ENCODE data around the gene SPPL2B.
"Not testable (repeated sequence)": the region's sequence is repeated elsewhere in the genome, so short reads cannot be mapped to it uniquely, and the experiment has no call there.

The SPPL2B gene, protein sequence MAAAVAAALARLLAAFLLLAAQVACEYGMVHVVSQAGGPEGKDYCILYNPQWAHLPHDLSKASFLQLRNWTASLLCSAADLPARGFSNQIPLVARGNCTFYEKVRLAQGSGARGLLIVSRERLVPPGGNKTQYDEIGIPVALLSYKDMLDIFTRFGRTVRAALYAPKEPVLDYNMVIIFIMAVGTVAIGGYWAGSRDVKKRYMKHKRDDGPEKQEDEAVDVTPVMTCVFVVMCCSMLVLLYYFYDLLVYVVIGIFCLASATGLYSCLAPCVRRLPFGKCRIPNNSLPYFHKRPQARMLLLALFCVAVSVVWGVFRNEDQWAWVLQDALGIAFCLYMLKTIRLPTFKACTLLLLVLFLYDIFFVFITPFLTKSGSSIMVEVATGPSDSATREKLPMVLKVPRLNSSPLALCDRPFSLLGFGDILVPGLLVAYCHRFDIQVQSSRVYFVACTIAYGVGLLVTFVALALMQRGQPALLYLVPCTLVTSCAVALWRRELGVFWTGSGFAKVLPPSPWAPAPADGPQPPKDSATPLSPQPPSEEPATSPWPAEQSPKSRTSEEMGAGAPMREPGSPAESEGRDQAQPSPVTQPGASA

DNA sequence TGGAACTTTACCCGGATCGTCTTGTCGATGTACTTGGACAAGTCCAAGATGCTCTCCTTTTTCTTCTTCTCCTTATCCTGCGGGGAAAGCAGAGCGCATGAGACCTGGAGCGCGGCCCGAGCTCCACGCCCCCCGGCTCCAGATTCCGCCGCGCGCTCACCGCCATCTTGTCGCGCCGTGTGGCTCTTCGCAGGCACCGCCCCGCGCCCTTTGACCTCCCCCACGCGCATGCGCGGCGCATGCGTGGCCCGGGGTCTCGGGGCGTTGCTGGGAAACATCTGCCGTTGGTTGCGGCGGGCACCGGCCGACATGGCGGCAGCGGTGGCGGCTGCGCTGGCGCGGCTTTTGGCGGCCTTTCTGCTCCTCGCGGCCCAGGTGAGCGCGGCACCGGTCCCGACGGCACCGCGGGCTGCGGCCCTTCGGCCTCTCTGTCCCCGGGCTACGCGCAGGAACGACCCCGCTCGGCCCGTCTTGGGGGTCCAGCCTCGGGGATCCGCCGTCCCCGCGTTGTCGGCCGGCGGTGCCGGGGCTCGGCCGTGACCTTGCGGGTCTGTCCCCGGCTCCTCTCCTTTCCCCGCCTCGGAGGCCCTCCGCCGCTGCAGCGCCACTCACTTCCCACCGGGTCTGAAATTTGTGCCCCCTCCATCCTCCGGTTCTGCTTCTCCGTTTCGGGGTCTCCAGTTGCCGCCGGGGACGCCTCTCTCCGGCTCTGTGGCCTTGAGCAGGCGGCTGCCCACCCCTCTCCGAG lies at the start of gene SPPL2B, which contains the start of gene LSM7:
Gene SPPL2B (plus strand): TSS at position 284 of the 748 bp plus-strand sequence. CDS start 26 bp downstream, at position 310.
Gene LSM7 (minus strand): TSS at position 186 of the 748 bp plus-strand sequence. CDS start 20 bp downstream, at position 166.
- TF ChIP-seq, protein P1, sequence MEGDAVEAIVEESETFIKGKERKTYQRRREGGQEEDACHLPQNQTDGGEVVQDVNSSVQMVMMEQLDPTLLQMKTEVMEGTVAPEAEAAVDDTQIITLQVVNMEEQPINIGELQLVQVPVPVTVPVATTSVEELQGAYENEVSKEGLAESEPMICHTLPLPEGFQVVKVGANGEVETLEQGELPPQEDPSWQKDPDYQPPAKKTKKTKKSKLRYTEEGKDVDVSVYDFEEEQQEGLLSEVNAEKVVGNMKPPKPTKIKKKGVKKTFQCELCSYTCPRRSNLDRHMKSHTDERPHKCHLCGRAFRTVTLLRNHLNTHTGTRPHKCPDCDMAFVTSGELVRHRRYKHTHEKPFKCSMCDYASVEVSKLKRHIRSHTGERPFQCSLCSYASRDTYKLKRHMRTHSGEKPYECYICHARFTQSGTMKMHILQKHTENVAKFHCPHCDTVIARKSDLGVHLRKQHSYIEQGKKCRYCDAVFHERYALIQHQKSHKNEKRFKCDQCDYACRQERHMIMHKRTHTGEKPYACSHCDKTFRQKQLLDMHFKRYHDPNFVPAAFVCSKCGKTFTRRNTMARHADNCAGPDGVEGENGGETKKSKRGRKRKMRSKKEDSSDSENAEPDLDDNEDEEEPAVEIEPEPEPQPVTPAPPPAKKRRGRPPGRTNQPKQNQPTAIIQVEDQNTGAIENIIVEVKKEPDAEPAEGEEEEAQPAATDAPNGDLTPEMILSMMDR (IDR thresholded peaks at IDR 0.05; ENCODE audit: extremely low read depth, missing control alignments): no peak
- DNase-seq (ENCODE audit: low spot score): peak; percentile 100

DNA sequence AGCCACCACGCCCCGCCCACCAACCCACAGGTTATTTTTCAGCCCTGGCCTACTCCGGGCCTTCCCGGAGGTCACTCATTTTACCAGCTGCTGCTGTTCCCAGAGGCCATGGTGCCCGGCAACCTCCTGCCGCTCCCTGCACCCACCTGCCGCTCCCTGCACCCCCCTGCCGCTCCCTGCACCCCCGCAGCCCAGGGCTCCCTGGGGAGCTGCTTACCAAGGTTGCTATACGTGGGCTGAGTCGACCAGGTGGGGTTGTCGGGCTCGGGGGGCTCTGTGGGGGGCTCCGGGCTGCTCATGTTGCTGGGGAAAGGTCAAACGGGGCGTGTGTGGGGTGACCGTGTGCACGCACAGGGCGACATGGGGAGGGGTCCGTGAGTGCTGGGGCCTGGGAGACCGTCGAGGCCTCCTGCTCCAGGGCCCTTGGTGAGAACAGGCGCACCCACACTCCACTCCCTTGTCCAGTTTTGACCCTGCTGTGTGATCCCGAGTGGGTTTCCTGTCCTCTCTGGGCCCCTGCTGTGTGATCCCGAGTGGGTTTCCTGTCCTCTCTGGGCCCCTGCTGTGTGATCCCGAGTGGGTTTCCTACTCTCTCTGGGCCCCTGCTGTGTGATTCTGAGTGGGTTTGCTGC lies 47.7 kb upstream of the SPPL2B start:
- TF ChIP-seq, protein P1 (IDR thresholded peaks at IDR 0.05; ENCODE audit: extremely low read depth, missing control alignments): no peak
- no peak for DNase-seq (ENCODE audit: low spot score)

DNA sequence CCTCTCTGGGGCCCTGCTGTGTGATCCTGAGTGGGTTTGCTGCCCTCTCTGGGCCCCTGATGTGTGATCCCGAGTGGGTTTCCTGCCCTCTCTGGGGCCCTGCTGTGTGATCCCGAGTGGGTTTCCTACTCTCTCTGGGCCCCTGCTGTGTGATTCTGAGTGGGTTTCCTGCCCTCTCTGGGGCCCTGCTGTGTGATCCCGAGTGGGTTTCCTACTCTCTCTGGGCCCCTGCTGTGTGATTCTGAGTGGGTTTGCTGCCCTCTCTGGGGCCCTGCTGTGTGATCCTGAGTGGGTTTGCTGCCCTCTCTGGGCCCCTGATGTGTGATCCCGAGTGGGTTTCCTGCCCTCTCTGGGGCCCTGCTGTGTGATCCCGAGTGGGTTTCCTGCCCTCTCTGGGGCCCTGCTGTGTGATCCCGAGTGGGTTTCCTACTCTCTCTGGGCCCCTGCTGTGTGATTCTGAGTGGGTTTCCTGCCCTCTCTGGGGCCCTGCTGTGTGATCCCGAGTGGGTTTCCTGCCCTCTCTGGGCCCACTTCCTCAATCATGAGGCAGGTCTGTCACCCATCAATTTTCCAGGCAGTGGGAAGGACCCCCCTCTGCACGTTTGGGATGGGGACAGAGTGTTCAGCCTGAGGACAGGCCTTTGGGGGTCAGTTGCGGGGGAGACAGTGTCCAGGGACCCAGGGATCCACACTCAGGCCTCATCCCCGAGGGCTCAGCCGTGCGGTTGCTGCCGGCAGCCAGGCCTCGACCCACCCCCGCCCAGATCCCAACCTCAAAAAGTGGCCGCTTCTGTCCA lies 47.0 kb upstream of the SPPL2B start:
- DNase-seq (ENCODE audit: low spot score): not testable (repeated sequence)

DNA sequence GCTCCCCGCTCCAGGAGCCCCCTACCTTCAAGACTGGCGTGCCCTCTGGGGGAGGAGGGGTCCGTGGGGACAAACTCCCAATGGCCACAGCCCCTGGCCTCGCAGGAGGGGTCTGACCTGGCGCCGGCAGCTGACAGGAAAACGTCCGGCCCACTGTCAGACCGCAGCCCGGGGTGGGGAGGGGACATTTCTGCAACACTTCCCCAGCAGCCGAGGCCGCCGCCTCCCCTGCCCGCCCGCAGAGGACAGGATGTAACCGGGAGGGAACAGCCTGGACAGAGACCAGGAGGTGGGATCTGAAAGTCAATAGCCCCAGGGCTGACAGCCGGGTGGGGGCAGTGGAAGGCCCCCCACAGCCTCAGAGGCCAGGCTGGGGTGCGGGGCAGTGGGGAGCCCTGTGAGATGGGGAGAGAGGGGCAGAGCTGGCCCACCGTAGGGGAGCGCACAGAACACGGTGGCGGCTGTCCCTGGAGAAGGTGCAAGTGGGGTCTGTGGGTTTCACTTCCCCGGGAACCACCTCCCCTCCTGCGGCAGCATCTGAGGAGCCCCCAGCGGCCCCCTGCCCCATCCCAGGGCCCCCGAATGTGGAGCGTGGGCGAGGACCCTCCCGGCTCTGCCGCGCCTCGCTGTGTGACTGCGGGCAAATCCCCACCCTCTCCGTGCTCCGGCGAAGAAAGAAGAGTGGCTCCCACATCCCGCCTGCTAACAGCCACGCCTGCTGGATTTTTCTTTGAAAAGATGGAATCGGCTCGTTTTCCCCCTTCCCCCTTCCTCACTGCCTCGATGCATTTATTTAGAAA lies 46.2 kb upstream of the SPPL2B start, which contains the start of gene PEAK3:
Gene PEAK3 (minus strand): TSS at position 114 of the 800 bp plus-strand sequence. CDS start 1,244 bp downstream, outside the sequence.
- peak; percentile 73 for DNase-seq (ENCODE audit: low spot score)
- TF ChIP-seq, protein P1 (IDR thresholded peaks at IDR 0.05; ENCODE audit: extremely low read depth, missing control alignments): no peak

DNA sequence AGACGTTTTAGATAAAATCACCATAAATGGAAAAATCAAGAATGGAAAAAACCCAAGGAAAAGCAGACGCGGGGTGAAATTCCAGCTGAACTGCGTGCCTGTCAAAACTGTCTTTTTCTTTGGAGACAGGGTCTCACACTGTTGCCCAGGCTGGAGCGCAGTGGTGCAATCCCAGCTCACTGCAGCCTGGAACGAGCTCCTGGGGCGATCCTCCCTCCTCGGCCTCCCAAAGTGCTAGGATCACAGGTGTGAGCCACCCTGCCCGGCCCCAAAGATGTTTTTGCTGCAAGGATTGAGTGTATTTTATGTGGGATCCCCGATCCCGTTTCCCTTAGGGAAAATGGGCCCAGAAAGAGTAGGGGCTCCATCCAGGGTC lies 45.6 kb upstream of the SPPL2B start:
- TF ChIP-seq, protein P1 (IDR thresholded peaks at IDR 0.05; ENCODE audit: extremely low read depth, missing control alignments): no peak
- no peak for DNase-seq (ENCODE audit: low spot score)

DNA sequence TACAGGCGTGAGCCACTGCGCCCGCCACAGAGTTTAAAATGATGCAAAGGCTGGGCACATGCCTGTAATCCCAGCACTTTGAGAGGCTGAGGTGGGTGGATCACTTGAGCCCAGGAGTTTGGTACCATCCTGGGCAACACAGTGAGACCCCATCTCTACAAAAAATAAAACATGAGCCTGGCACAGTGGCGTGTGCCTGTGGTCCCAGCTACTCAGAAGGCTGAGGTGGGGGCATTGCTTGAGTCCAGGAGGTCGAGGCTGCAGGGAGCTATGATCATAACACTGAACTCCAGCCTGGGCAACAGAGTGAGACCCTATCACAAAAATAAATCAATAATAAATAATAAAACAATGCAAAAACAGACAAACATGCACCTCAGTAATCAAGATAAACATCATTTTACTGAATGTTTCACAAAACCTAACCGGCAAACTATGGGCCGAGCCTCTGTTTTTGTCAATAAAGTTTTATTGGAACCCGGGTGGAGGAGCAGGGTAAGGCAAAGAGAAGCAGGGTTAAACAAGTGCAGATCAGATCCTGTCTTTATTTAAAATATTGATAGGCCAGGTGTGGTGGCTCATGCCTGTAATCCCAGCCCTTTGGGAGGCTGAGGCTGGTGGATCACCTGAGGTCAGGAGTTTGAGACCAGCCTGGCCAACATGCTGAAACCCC lies 44.5 kb upstream of the SPPL2B start:
- TF ChIP-seq, protein P1 (IDR thresholded peaks at IDR 0.05; ENCODE audit: extremely low read depth, missing control alignments): no peak
- DNase-seq (ENCODE audit: low spot score): no peak

All from GM20000 (cell line).